ENCODE results near the gene DHRS1. TPM values are rescaled to one million over a fixed set of nuclear protein-coding genes. Genes with fewer than 3 reads are reported as not detected.

Gene DHRS1
- total and polyA plus RNA-seq, 9 of the 15 experiments (the other 6 are each of a cell fraction or from before 2014, with no cell fraction given) = 7.3 to 33.6 (median 13.3) TPM

- TF ChIP-seq, protein P1, sequence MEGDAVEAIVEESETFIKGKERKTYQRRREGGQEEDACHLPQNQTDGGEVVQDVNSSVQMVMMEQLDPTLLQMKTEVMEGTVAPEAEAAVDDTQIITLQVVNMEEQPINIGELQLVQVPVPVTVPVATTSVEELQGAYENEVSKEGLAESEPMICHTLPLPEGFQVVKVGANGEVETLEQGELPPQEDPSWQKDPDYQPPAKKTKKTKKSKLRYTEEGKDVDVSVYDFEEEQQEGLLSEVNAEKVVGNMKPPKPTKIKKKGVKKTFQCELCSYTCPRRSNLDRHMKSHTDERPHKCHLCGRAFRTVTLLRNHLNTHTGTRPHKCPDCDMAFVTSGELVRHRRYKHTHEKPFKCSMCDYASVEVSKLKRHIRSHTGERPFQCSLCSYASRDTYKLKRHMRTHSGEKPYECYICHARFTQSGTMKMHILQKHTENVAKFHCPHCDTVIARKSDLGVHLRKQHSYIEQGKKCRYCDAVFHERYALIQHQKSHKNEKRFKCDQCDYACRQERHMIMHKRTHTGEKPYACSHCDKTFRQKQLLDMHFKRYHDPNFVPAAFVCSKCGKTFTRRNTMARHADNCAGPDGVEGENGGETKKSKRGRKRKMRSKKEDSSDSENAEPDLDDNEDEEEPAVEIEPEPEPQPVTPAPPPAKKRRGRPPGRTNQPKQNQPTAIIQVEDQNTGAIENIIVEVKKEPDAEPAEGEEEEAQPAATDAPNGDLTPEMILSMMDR (IDR thresholded peaks at IDR 0.05 in 2 of 3, conservative IDR thresholded peaks at IDR 0.05 in 1 of 3; ENCODE audit: insufficient read depth in 2 of 3, low read depth in 1 of 3, low read length in 3 of 3) = peak; percentile 70 to 85 (median 72)
- peak; percentile 23; the same call in 1 of the 2 replicates for TF ChIP-seq ATF4 (CRISPR knock-in tag; IDR thresholded peaks at IDR 0.05)
Observed at GRCh38 chr14:24332268-24332993, 32.9 kb upstream of the DHRS1 start (continued).

- ChIA-PET CTCF (ENCODE audit: low intra/inter-chr PET ratio) (interaction anchor here (0.6 to 0.8 kb wide), 2 partner anchors 105 to 171 kb away, joined by 3 read pairs; partner anchors contain the start of gene IRF9), POLR2A (interaction anchor here (0.6 to 2.5 kb wide), 3 partner anchors 24 to 104 kb away, joined by 3 to 25 read pairs (median 4); partner anchors contain the start of genes CBLN3, CIDEB and KHNYN)
- Histone ChIP-seq H4K20me1 (replicated peaks; ENCODE audit: control insufficient read depth, insufficient read depth, low read length) (no peaks in the 10 kb centered on the region), H3K4me1 (replicated peaks in 1 of 2; ENCODE audit: control insufficient read depth in 2 of 2, insufficient read depth in 2 of 2, low read length in 2 of 2) (peaks cover 5 to 36% of the 10 kb centered on the region in 2 experiments; a peak in 4 of 5 replicates), H3K27me3 (ENCODE audit: control insufficient read depth in 2 of 2, insufficient read depth in 2 of 2, low read length in 2 of 2) (peaks cover 0 to 2% of the 10 kb centered on the region in 2 experiments; a peak in 1 of 5 replicates), H3K27ac (ENCODE audit: extremely low read depth, low read depth, low read length) (no peak overlapping the region), H3K9me3 (replicated peaks; ENCODE audit: control insufficient read depth, insufficient read depth, low read depth, low read length) (no peaks in the 10 kb centered on the region), H3K4me2 (ENCODE audit: insufficient read depth, low read length) (peak overlapping the region; percentile 78; the same call in 1 of the 2 replicates), H3K4me3 (no peak overlapping the region), H3K79me2 (ENCODE audit: control insufficient read depth, insufficient read depth, low read length) (no peaks in the 10 kb centered on the region), H3K9ac (ENCODE audit: insufficient read depth in 1 of 2, low read depth in 2 of 2, low read length in 2 of 2) (no peak overlapping the region), H2AFZ (ENCODE audit: low read depth, low read length) (peak overlapping the region; percentile 93; the same call in 1 of the 2 replicates), H3K36me3 (ENCODE audit: control insufficient read depth, insufficient read depth, low read length) (no peaks in the 10 kb centered on the region), H3K9me1 (ENCODE audit: control insufficient read depth, insufficient read depth, low read length) (no peaks in the 10 kb centered on the region)
- WGBS (ENCODE audit: insufficient coverage, low coverage, missing lambda C conversion rate) = 69% methylated on average over 17 of the region's 26 CpGs
- intact Hi-C loops (cut with micrococcal nuclease) = loop anchor here (1.0 to 5.0 kb wide), 2 partner anchors 36 to 81 kb away; partner anchors contain the start of gene NFATC4
- TF ChIP-seq KAT7 (CRISPR knock-in tag; IDR thresholded peaks at IDR 0.05; ENCODE audit: borderline replicate concordance) = 0 out of 2 replicates have a peak, but pooled peaks have one; percentile 0
- TF ChIP-seq CCNT2 (IDR thresholded peaks at IDR 0.05; ENCODE audit: borderline replicate concordance, extremely low read depth, insufficient read length, low read depth, low read length) = no peak
- DNase-seq (ENCODE audit: extremely low read depth in 1 of 4, low spot score in 3 of 4) (no peak), FAIRE-seq (no peak), ATAC-seq (no peak)
- no TSS peak for BruUV-seq (replicated peaks)
- in situ Hi-C loops (cut with MboI) = loop anchor here (5.0 to 25.0 kb wide), 2 partner anchors 101 to 356 kb away; no protein-coding TSS in a partner anchor
Observed at GRCh38 chr14:24331731-24332267, 32.2 kb upstream of the DHRS1 start.

Measured in K562 (cell line).